DMS 273 (cell line): Measurements from ENCODE around the gene JUNB.
A peak's percentile ranks its signal among the peaks of the same experiment; 100 is the strongest.

ENCODE experiments used
- DNase-seq: peaks from one replicate; lab custom pipeline; 2025; ENCODE audit not compliant: unreplicated experiment; lab: John Stamatoyannopoulos, UW

JUNB gene

GRCh38 chr19:12840091-12841079 is 49.1 kb downstream of the JUNB start:
- DNase-seq, result peak; percentile 70

- no peak for DNase-seq
Measured at GRCh38 chr19:12841094-12841493, 49.8 kb downstream of the JUNB start.

GRCh38 chr19:12842511-12842910 is 51.2 kb downstream of the JUNB start:
- DNase-seq, result no peak
